Nephron (organoid): Measurements from ENCODE around the gene ZNF710.
A peak's percentile ranks its signal among the peaks of the same experiment; 100 is the strongest.

Source experiments
- H3K27ac Mint-ChIP-seq, 3 experiments: 2 replicates each; pipeline ENCODE4 v1.8.0; 2020; ENCODE audit warnings: mixed read lengths in 3 of 3, mild to moderate bottlenecking in 2 of 3, moderate library complexity in 1 of 3
- H3K27me3 Mint-ChIP-seq: 2 replicates; pipeline ENCODE4 v1.8.0; 2021; ENCODE audit warnings: low read depth, mild to moderate bottlenecking, moderate library complexity, mixed read lengths
- H3K36me3 Mint-ChIP-seq: 2 replicates; pipeline ENCODE4 v1.8.0; 2020; ENCODE audit warnings: low read depth, mixed read lengths
- H3K4me1 Mint-ChIP-seq: 2 replicates; pipeline ENCODE4 v1.8.0; 2020; ENCODE audit warnings: mixed read lengths
- H3K4me3 Mint-ChIP-seq, 3 experiments: 2 replicates each; pipeline ENCODE4 v1.8.0; 2020; ENCODE audit warnings: mild to moderate bottlenecking in 3 of 3, mixed read lengths in 3 of 3, moderate library complexity in 2 of 3
- H3K9me3 Mint-ChIP-seq: 2 replicates; pipeline ENCODE4 v1.8.0; 2020; ENCODE audit warnings: mixed read lengths
- CTCF ChIP-seq, 3 experiments: fragments of 200-600 bp; sonication (generic); IDR thresholded peaks; one replicate each; pipeline ENCODE4 v1.5.0; 2021; ENCODE audit warnings: antibody characterized with exemption in 3 of 3; ENCODE audit not compliant: unreplicated experiment in 3 of 3

Gene ZNF710

DNA sequence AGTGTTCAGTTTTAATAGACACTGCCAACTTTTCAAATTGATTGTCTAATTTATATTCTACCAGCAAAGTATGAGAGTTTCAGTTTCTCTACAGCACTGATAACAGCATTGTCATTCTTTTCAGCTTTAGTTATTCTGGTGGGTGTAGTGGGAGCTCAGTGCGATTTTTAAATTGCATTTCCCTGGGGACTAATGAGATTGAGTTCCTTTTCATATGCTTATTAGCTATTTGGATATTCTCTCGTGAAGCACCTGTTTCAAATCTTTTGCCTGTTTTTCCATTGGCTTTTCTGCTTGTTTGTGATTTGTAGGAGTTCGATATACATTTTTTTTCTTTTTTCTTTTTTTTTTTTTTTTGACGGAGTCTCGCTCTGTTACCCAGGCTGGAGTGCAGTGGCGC, 120.0 kb downstream of the ZNF710 start:
- no peaks in the 10 kb centered on the region for H3K36me3 Mint-ChIP-seq
- H3K9me3 Mint-ChIP-seq: no peaks in the 10 kb centered on the region
- H3K4me1 Mint-ChIP-seq: peaks cover 3% of the 10 kb centered on the region
- no peak for TF ChIP-seq CTCF (IDR thresholded peaks at IDR 0.05; ENCODE audit: unreplicated experiment in 3 of 3)
- peaks cover 12% of the 10 kb centered on the region for H3K27me3 Mint-ChIP-seq
- H3K4me3 Mint-ChIP-seq: no peak overlapping the region
- no peak overlapping the region for H3K27ac Mint-ChIP-seq

GRCh38 chr15:90124507-90124906, 123.4 kb downstream of the ZNF710 start:
- Mint-ChIP-seq H3K27me3 (peaks cover 19% of the 10 kb centered on the region), H3K9me3 (no peaks in the 10 kb centered on the region), H3K36me3 (no peaks in the 10 kb centered on the region), H3K27ac (no peak overlapping the region), H3K4me1 (peaks cover 11% of the 10 kb centered on the region), H3K4me3 (no peak overlapping the region)
- no peak for TF ChIP-seq CTCF (IDR thresholded peaks at IDR 0.05; ENCODE audit: unreplicated experiment in 3 of 3)

GRCh38 chr15:90126022-90126421, 124.9 kb downstream of the ZNF710 start:
- H3K27ac Mint-ChIP-seq: peak overlapping the region in 1 of 3 experiments; percentile 28
- H3K27me3 Mint-ChIP-seq: peaks cover 24% of the 10 kb centered on the region
- H3K36me3 Mint-ChIP-seq: no peaks in the 10 kb centered on the region
- peaks cover 11% of the 10 kb centered on the region for H3K4me1 Mint-ChIP-seq
- H3K4me3 Mint-ChIP-seq: no peak overlapping the region
- TF ChIP-seq CTCF (IDR thresholded peaks at IDR 0.05; ENCODE audit: unreplicated experiment in 3 of 3): no peak
- no peaks in the 10 kb centered on the region for H3K9me3 Mint-ChIP-seq

DNA sequence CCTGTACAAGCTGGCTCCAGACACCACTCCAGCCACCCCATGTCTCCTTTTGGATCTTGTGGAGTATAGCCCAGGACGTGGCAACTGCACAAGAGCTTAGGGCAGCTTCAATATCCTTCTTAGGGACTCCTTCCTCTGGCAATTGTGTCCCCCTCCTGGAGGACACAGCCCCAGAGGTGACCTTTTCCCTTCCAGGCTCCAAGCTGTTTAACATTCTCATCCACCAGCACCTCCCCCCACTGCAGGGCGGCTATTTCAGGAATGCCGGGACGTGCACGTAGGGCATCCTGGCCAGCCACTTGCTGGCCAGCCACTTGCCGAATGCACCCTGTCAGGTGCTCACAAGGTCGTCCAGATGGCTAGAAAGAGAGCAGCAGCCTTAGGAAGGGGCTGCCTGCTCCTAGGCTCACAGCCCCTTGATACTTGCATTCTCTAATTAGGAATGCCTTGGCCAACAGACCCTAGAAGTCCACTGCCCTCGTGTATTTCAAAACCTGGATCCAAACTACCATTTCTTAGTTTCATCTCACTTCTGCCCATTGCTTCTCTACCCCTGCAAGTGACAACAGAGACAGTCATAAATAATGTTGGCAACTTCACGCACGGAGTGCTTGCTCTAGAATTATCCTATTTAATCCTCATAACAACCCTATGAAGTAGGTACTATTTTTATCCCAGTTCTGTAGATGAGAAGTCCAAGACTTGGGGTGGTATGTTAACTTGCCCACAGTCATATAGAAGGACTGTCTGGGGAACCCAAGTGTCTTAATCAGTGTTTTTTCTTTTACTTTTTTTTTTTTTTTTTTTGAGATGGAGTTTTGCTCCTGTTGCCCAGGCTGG, 125.7 kb downstream of the ZNF710 start:
- no peaks in the 10 kb centered on the region for H3K36me3 Mint-ChIP-seq

DNA sequence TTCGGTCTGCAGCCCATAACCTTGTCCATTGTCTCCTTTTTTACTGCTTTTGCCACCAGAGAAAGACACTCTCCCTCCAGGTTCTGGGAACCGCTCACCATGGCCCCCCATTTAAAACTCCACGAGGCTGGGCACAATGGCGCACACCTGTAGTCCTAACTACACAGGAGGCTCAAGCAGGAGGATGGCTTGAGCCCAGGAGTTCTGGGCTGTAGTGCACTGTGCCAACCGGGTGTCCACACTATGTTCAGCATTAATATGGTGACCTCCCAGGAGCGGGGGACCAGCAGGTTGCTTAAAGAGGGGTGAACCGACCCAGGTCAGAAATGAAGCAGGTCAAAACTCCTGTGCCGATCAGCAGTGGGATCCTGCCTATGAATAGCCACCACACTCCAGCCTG, 129.2 kb downstream of the ZNF710 start:
- TF ChIP-seq CTCF (IDR thresholded peaks at IDR 0.05; ENCODE audit: unreplicated experiment in 3 of 3): no peak
- Mint-ChIP-seq H3K4me1 (peaks cover 11% of the 10 kb centered on the region), H3K9me3 (no peaks in the 10 kb centered on the region), H3K27me3 (peaks cover 28% of the 10 kb centered on the region), H3K36me3 (no peaks in the 10 kb centered on the region), H3K27ac (no peak overlapping the region), H3K4me3 (no peak overlapping the region)

More for the DNA sequence above, 125.7 kb downstream of the ZNF710 start:
- H3K27ac Mint-ChIP-seq: peak overlapping the region in 1 of 3 experiments; percentile 76
- H3K27me3 Mint-ChIP-seq: peaks cover 24% of the 10 kb centered on the region
- H3K9me3 Mint-ChIP-seq: no peaks in the 10 kb centered on the region
- no peak for TF ChIP-seq CTCF (IDR thresholded peaks at IDR 0.05; ENCODE audit: unreplicated experiment in 3 of 3)
- H3K4me1 Mint-ChIP-seq: peaks cover 11% of the 10 kb centered on the region
- H3K4me3 Mint-ChIP-seq: no peak overlapping the region
